NOMO-1 (cell line): ENCODE results near the gene DLK1.

Experiments
- DNase-seq, 2 experiments: peaks; one replicate each; lab custom pipeline; 2025; ENCODE audit not compliant: unreplicated experiment in 2 of 2; lab: John Stamatoyannopoulos, UW

DLK1 gene

GRCh38 chr14:100692859-100693558, 33.7 kb upstream of the DLK1 start:
- peak in 1 of 2 experiments; percentile 19 for DNase-seq

- no peak for DNase-seq
Observed at GRCh38 chr14:100693877-100694578, 32.7 kb upstream of the DLK1 start.

GRCh38 chr14:100694579-100695422, 31.9 kb upstream of the DLK1 start:
- DNase-seq, result no peak

- no peak for DNase-seq
Observed at GRCh38 chr14:100695423-100695738, 31.3 kb upstream of the DLK1 start.

GRCh38 chr14:100696008-100696407, 30.7 kb upstream of the DLK1 start:
- no peak for DNase-seq

GRCh38 chr14:100696590-100696989, 30.1 kb upstream of the DLK1 start:
- no peak for DNase-seq

- DNase-seq, result peak; percentile 38 to 40
Observed at GRCh38 chr14:100698066-100698465, 28.6 kb upstream of the DLK1 start.

- peak in 1 of 2 experiments; percentile 14 for DNase-seq
Observed at GRCh38 chr14:100698666-100699448, 27.8 kb upstream of the DLK1 start.

GRCh38 chr14:100701314-100701713, 25.4 kb upstream of the DLK1 start:
- no peak for DNase-seq

GRCh38 chr14:100702590-100702989, 24.1 kb upstream of the DLK1 start:
- DNase-seq, result no peak

GRCh38 chr14:100703386-100704220, 23.1 kb upstream of the DLK1 start:
- no peak for DNase-seq

GRCh38 chr14:100706200-100706599, 20.5 kb upstream of the DLK1 start:
- DNase-seq, result no peak

GRCh38 chr14:100706860-100707259, 19.8 kb upstream of the DLK1 start:
- no peak for DNase-seq

- no peak for DNase-seq
Observed at GRCh38 chr14:100708425-100709288, 18.0 kb upstream of the DLK1 start.

GRCh38 chr14:100709289-100710284, 17.1 kb upstream of the DLK1 start:
- DNase-seq, result peak; percentile 10 to 57

- no peak for DNase-seq
Observed at GRCh38 chr14:100710391-100710790, 16.3 kb upstream of the DLK1 start.

GRCh38 chr14:100710826-100711462, 15.7 kb upstream of the DLK1 start:
- no peak for DNase-seq
